Glomerular visceral epithelial cell (primary cell): Measurements from ENCODE around the gene ARHGAP20.
"Not testable (repeated sequence)": the region's sequence is repeated elsewhere in the genome, so short reads cannot be mapped to it uniquely, and the experiment has no call there.

Source experiments
- DNase-seq: peaks from one replicate; pipeline ENCODE4 v3.0.0-alpha.2; 2016; ENCODE audit errors: extremely low spot score

ARHGAP20 gene

DNA sequence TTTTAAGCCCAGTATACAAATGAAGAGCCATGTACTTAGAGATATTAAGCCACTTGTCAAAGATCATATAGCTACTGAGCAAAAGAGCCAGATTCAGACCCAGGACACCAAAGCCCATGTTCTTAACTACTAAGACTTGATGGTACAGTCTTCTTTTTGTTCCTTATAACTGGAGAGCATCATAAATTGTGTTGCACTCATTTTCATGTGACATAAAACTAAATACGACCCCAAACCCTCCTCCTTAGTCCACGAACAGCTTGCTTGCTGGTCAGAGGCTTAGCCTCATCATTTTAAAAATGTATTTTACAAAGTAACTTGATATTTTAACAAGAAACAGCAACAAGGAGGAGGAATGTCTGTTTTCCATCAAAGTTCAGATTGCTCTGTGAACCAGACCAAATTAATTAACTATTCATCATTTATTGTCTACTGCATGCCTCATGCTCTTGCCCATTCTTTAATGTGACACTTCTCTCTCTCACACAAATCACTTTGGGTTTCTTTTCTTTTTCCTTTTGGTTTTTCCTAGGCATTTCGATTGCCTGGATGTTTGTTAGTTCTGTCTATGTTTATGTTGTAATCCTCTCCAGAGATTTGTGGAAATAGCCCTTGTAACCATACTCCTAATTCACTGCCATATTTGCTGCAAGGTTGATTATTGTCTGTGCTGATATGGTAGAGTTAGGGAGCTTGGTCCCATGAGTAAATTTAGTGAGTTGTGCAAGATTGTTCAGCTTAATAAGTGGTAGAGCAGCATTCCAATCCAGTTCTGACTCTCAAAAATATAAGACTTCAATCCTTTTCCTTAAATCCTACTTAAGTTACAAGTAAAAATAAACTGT, 8.4 kb upstream of the ARHGAP20 start:
- DNase-seq, result no peak

DNA sequence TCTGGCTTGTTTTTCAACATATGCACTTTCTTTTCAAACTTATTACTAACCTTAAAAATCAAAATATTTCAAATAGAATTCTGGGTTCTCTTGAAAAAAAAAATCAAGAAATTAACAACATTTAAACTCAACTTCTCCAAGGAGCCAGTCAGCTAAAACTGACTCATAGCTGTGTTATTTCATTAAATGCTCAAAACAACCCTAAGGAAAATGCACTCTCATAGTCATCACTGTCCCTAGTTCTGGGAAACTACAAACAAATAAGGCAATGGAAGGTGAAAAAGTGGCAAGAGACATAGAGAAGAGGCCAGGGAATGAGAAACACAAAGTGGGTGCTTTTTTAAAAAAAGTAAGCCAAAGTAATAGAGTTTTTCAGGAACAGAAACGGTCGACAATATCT, 4.1 kb upstream of the ARHGAP20 start:
- DNase-seq, result no peak

DNA sequence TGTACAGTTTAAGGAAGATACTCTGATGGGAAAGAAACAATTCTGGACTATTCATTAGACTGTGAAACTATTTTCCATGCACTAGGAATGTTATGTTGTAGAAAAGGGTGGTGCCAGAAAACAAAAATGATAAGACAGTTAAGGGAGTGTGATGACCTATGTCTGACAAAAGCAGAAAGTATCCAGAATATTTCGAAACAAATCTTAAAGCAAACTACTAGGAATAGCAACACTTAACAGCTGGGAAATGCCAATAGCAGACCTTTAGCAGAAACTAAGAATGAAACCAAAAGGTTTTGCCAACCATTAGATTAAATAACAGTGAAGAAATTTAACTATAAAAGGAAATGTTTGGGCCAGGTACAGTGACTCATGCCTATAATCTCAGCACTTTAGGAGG, 3.3 kb upstream of the ARHGAP20 start:
- no peak for DNase-seq

- no peak for DNase-seq
Observed at GRCh38 chr11:110713449-110713776, 1.2 kb upstream of the ARHGAP20 start.

- no peak for DNase-seq
Observed at GRCh38 chr11:110712659-110713448, 617 bp upstream of the ARHGAP20 start.

DNA sequence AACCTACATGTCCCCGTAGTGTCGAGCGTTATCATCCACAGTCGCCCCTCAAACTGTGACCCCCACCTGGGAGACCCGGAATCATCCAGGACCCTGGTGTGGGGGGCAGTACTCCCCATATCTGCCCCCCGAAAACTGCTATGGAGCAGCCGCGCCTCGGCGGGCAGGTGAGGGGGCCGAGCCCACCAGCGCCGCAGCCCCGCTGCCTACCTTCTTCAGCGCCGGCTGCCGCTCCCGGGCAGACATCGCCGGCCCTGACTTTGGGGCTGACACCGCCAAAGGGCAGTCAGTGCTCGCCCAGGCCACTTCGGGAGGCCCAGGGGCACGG, 825 bp downstream of the ARHGAP20 start:
- no peak for DNase-seq

DNA sequence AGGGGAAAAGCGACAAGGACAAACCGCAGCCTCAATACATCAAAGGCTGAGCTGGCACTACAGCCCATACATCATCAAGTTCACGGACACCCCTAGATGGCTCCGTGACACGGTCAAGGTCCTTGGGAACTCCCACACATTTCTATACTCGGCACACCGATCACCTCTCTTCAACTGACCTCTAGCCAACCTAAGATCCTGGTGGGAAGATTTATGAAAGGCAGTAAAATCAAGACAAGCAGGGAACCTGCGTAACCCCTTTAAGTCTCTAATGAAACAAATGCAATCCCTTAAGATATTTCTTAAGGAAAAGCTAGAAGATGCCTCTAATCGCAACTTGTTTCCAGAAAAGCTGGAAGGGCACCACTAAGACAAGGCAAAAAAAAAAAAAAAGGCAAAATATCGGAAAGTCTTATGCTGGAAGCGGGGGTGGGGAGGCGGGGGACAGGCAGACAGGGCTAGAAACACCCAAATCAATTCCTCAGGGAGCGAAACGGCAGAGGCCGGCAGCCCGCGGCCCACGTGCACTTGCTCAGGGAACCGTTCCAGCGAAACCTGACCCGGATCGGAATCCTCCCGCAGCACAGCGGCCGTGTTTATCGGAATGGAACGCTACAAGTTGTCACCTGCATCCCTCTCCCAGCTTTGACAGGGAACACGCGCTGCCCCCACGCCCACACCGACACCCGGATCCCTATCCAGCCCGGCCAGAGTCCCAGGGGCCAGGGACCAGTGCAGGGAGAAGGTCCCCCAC, 1.4 kb downstream of the ARHGAP20 start:
- DNase-seq, result no peak

DNA sequence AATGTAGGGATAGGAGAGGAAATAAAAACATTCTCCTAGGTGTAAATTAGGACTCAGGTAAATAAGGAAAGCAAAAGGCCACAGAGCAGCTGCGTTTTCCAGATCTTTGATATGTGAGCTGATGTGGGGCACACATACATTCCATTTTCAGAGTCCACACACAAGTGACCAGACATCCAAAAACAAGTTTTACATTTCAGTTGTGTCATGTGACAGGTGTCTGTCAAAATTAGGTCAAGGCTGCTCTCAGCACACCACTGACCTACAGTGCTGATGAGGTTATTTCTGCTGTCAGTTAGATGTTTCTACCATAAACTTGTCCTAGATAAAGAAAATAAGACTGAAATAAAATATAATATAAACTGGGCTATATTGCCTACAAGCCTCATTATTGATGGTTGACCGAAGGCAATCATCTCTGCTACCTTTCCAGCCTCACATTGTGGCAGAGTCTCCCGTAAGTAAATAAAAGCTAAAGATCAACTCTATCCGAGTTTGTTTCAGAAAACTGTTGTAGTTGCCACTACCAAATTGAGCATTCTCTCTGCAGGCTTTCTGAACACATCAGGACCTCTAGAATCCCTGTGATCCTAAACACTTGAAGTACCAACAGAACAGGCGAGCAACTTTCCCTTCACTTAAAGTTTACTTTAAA, 7.9 kb downstream of the ARHGAP20 start:
- DNase-seq, result no peak

GRCh38 chr11:110691926-110692325, 20.3 kb downstream of the ARHGAP20 start:
- DNase-seq, result no peak

DNA sequence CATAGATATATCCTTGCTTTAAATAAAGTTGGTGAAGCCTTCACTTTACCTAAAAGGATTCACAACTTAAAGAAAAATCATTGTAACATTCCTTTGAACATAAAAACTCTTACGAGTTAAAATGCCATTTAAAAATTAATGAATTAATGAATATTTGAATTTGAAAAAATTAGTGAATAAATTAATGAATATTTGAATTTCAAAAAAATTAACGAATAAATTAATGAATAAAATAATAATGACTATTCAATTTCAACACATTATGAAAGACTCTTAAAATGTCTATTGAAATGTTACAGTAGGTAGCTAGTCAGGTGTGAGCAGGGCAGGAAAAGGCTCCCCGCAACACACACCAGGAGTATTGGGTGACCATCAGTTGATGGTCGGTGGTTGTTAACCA, 22.9 kb downstream of the ARHGAP20 start:
- DNase-seq, result no peak

DNA sequence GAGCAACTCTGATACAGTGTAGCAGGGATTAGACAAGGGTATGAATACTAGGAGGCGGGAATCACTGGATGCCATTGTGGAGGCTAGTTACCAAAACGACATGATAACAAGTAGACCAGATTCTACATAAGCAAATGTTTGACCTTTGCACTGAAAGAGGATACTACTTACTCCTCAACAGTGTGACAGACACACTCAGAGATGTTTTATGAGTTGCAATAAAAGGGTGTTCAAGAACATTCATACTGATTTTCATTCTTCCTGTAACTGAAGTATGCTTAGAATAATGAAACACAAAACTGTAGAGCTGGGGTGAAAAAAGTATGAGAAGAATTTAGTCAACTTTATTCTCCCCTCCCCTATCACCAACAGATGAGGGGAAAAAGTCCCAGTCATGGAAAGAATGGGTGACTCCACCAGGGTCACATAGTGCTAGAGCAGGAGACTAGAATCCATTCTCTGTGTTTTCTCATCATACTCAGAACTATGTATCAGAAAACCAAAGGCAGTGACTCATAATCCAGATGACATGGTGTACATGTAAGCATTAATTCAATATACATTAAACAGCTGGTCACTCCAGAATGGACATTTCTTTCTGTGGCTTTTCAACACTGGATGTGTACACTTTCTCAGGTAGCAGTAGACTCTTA, 32.8 kb downstream of the ARHGAP20 start:
- DNase-seq, result no peak

DNA sequence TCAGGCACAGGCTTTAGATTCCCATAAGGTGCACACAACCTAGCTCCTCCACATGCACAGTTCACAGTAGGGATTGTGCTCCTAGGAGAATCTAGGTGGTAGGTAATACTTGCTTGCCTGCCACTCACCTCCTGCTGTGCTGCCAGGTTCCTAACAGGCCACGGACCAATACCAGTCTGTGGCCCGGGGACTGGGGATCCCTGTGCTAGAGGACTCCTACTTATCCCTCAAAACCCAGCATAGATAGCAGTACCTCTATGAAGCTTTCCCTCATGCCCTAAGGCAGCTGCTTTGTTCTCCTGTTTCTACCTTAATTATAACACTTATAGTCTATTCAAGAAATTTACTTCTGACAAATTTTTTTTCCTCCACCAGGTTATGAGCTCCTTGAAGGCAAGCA, 36.7 kb downstream of the ARHGAP20 start:
- no peak for DNase-seq

DNA sequence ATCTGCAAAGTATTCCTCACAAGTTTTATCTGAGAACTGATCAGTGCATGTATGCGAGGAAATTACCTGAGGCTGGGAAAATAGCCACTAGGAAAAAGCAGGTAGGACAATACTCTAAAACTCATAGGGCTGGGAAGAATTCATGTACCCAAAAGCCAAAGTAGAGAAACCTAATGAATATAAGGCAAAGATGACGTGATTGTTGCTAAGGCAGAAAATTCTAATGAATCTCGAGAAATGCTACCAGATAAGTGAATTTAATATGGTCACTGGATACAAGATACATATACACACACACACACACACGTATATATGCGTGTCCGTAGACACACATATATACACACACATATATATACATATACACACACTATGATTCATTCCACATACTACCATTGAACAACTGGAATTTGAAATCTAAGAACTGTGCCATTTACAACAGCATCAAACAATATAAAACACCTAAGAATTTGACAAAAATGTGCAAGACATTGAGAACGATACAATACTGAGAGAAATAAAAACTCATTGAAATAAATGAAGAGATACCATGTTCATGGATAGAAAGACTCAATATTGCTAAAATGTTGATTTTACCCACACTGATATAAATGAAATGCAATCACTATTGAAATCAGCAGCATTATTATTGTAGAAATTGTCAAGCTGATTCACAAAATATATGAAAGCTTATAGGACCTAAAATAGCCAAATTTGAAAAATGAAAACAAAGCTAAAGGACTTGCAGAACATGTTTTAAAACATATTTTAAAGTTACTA, 46.4 kb downstream of the ARHGAP20 start:
- DNase-seq, result no peak

GRCh38 chr11:110655967-110656366, 56.3 kb downstream of the ARHGAP20 start:
- no peak for DNase-seq

GRCh38 chr11:110654456-110654855, 57.8 kb downstream of the ARHGAP20 start:
- no peak for DNase-seq

DNA sequence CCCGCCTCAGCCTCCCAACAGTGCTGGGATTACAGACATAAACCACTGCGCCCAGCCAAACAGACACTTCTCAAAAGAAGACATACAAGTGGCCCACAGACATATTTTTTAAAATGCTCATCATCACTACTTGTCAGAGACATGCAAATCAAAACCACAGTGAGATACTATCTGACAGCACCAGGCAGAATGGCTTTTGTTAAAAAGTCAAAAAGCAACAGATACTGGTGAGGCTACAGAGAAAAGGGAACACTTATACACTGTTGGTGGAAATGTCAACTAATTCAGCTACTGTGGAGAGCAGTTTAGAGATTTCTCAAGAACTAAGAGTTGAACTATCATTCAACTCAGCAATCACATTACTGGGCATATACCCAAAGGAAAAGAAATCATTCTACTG, 67.0 kb downstream of the ARHGAP20 start:
- DNase-seq, result no peak

DNA sequence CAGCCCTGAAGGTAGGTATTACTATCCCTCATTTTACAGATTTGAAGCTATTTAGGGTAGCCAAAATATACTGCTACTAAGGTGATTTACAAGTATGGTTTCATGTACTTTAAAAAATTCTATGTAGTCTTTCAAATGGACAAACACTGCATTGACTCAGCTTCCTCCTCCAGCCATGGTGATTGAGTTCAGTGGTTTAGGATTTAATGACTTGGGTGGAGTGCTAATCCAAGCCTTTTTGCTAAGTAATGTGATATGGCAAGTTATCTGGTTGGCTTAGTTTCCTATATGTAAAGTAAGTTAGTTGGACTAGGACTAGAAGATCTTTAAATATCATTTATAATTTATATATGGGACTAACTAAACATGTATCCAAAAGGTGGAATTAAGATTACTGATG, 77.9 kb downstream of the ARHGAP20 start:
- DNase-seq, result no peak

DNA sequence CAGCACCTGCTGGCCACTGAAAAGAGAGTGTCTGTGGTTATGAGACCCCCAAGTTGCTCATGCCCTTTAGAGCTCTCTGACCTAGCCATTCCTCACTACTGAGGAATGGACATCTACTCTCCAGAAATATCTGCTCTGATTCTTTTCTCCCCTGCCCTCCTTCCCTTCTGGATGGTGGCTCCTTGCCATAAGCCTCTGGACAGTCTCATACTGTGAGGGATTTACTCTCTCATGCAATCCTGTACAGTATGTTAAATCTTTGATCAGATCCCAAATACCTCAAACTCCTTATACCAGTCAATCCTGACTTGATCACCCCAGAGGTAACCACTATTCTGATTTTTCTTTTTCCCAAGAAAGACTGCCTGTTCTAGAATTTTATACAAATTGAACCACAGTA, 80.7 kb downstream of the ARHGAP20 start:
- no peak for DNase-seq

- no peak for DNase-seq
Observed at GRCh38 chr11:110629594-110629993, 82.6 kb downstream of the ARHGAP20 start.

GRCh38 chr11:110621826-110622225, 90.4 kb downstream of the ARHGAP20 start:
- no peak for DNase-seq

- not testable (repeated sequence) for DNase-seq
Observed at GRCh38 chr11:110619366-110619765, 92.9 kb downstream of the ARHGAP20 start.
